GM18861 (cell line): ENCODE data around the gene YBX2.
"Not testable (repeated sequence)": the region's sequence is repeated elsewhere in the genome, so short reads cannot be mapped to it uniquely, and the experiment has no call there.

Experiments
- ATAC-seq: cut with Tn5 transposase; IDR thresholded peaks from one replicate; pipeline ENCODE4 v1.9.1; 2021; ENCODE audit not compliant: unreplicated experiment

YBX2 gene

GRCh38 chr17:7294614-7295153 lies at the start of gene YBX2:
TSS of gene YBX2 (minus strand) at chr17:7294639. CDS start at chr17:7294500, 139 bp downstream.
- no peak for ATAC-seq

DNA sequence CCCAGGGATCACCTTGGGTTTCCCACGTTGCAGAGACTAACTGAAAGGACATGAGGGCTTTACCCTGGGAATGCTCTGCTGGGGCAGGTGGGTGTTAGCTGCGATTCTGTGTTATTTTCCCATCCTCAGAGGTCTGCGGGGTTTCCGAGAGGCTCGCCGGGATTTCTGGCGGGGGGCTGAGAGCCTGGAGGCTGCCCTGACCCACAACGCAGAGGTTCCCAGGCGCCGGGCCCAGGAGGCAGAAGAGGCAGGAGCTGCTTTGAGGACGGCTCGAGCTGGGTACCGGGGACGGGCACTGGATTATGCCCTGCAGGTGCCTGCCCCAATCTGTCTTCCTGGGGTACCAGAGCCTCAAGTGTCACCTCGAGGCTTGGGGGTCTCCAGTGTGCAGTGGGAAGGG lies 48.8 kb upstream of the YBX2 start:
- no peak for ATAC-seq

- no peak for ATAC-seq
Observed at GRCh38 chr17:7341842-7342241, 47.4 kb upstream of the YBX2 start.

DNA sequence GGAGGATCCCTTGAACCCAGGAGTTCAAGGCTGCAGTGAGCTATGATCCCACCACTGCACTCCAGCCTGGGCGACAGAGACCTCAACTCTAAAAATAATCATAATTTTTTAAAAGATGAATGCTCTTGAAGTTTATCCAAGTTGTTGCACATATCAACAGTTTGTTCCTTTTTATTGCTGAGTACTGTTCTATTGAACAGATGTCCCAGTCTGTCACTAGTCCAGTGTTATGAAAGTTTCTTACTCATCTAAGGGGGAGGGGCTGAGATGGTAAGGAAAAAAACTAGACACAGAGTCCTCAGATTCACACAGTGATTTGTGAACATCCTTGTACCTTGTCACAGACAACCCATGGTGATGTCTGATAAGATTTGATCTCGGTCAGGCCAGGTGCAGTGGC lies 45.7 kb upstream of the YBX2 start:
- no peak for ATAC-seq

DNA sequence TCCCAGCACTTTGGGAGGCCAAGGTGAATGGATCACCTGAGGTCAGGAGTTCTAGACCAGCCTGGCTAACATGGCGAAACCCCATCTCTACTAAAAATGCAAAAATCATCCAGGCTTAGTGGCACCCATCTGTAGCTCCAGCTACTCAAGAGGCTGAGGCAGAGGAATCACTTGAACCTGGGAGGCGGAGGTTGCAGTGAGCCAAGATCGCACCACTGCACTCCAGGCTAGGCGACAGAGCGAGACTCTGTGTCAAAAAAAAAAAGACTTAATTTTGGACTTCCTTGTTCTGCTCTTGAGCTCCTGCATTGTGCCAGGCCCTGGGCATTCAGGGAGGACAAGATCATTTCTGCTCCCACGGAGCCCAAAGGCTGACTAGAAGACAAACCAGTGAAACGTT lies 43.2 kb upstream of the YBX2 start:
- not testable (repeated sequence) for ATAC-seq

GRCh38 chr17:7336240-7337175 lies 42.1 kb upstream of the YBX2 start, which contains the start of gene ACAP1:
TSS of gene ACAP1 (plus strand) at chr17:7336529. CDS start at chr17:7336735, 206 bp downstream.
- ATAC-seq = no peak

DNA sequence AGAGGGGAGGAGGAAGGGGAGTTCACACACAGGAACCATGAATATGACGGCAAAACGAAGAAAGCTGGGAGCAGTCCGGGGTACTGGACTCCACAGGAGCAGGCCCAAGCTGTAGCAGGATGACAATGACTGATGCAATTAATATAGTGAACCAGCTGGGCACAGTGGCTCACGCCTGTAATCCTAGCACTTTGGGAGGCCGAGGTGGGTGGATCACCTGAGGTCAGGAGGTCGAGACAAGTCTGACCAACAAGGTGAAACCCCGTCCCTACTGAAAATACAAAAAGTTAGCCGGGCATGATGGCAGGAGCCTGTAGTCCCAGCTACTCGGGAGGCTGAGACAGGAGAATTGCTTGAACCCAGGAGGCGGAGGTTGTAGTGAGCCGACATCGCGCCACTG lies 41.3 kb upstream of the YBX2 start:
- ATAC-seq = not testable (repeated sequence)

DNA sequence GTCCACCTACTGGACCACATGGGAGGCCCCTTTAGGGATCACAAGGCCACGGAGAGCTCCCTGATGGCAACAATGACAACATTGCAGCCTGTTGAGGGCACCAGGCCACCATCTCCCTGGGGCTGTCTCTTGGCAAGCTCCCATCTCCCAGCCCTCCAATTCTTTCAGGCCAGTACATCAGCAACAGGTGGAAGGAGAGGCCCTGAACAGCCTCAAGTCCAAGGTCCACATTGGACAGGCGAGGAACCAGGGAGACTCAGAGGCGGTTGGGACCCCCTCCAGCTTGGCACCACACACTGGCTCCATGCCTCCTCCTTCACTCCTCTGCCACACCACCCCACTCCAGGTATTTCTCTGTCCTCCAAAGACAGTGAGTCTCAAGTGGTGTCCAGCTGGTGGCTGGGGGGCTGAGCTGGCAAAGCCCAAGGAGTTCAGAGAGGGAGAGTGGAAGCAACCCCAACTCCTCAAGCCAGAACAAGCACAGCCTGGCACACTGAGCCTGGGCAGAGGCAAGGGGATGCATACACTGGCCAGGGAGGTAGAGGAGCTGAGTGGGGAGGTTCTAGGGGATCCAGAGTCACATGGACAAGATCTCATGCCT lies 40.6 kb upstream of the YBX2 start:
- ATAC-seq = no peak

DNA sequence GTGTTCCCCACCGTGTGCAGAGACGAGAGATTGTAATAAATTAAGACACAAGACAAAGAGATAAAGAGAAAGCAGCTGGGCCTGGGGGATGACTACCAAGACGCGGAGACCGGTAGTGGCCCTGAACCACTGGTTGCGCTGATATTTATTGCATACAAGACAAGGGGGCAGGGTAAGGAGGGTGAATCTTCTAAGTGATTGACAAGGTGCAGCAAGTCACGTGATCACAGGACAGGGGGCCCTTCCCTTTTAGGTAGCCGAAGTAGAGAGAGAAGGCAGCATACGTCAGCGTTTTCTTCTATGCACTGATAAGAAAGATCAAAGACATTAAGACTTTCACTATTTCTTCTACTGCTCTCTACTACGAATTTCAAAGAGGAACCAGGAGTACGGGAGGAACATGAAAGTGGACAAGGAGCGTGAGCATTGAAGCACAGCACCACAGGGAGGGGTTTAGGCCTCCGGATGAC lies 38.2 kb upstream of the YBX2 start:
- ATAC-seq = not testable (repeated sequence)

DNA sequence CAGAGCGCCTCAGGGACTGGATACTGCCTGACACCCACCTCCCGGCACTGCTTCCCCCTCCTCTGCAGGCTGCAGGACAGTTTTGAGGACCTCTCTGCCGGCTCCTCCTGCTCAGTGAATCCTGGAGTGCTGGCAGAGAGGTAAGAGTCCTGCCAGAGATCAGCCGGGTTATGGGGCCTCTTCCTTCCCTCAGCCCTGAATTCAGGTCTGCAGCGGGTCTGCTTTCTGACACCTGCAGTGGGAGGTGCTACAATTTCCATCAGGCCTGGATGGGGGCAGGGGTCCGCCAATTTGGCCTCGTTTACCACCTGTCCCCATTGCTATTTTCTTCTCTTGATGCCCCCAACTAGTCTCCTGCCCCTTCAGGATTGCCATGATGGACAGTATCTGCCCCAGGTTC lies 37.7 kb upstream of the YBX2 start:
- no peak for ATAC-seq

GRCh38 chr17:7330638-7331015 lies 36.2 kb upstream of the YBX2 start:
- no peak for ATAC-seq

- peak; percentile 25 for ATAC-seq
Observed at GRCh38 chr17:7329997-7330637, 35.7 kb upstream of the YBX2 start.

DNA sequence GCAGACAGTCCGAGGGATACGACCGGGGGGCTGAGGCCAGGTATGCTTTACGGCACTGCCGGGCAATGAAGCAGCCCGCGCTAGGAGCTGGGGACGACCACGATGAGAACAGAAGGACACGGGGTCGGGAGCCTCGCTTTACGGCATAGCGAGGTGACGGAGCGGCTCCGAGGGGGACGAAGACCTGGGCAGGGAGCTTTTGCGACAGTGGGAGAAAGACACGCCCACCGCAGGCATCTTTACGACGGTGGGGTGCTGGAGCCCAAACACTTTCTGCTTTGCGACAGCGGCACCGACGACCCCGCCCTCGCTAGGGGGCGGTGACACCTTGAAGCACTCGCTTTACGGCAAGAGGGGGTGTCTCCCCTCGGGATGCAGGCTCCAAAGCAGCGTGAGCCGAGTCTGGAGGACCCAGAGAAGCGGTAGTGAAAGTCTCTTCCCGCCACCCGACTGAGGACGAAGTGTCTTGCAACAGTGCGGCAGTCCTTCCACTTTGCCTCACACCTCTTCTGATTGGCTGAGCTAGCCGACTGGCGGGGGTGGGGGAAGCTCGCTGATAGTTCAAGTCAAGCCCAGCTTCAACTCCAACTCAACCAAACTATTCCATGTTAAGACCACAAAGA lies 35.0 kb upstream of the YBX2 start:
- peak; percentile 54 for ATAC-seq

DNA sequence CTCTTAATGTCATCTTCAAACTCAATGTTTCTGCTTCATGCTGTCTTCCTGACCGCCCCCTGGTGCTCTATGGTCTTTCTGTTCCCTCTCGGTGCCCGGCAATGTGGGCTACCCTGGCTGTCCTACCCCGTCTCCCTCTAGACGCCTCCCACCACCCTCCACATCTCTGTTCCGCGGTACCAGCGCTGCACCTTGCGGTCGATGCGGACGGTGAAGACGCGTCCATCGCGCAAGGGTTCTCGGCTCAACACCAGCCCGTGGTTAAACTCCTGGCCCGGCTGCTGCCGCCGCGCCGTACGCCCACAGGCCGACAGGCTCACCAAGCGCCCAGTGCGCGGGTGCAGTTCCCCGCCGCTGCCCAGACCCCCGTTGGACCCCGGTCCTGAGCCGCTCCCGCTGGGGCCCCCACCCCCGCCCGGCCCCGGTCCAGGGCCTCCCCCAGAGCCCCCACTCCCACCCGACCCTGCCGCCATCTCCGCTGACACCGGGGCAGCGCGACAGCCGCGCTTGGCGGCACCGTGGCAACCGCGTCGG lies 34.5 kb upstream of the YBX2 start, which contains the start of gene NEURL4:
Gene NEURL4, minus strand, starts transcription at position 496 of the 534 bp plus-strand sequence. Its CDS starts 23 bp downstream, at position 473.
- no peak for ATAC-seq

DNA sequence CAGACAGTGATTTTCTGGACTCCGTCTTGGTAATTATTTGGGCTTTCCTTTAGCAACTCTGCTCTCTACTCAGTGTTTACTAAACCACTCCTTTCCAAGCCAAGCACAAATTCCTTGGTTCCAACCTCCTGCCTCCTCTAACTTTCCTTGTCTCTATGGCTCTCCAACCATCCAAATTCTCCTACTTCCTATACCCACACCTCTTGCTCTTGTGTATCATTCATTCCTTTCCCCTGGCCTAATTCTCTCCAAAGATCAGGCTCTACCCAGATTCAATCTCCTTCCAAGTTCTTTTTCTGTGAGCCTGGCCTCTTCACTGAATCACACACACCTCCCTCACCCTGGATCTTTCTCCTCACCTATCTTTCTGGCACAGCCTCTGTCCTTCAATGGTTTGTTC lies 33.6 kb upstream of the YBX2 start:
- ATAC-seq = no peak

GRCh38 chr17:7327501-7327900 lies 33.1 kb upstream of the YBX2 start:
- no peak for ATAC-seq

DNA sequence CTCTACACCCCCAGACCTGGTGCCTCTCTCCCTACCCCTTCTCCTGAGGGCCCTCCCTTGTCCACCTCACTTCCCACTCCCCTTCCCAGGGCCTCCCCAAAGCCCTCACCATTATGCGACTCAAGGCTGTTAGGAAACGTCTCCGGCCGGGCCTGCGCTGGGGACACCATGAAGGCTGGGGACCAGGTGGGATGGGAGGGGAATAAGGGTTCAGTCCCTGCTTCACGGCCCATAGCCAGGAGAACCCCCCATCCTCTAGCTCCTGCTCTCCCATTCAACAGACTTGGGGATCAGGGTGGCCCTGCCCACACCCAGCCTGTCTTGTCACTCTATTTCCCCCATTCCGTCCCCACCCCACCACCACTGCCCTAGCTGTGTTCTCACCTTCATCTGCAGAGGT lies 32.6 kb upstream of the YBX2 start:
- ATAC-seq = no peak

DNA sequence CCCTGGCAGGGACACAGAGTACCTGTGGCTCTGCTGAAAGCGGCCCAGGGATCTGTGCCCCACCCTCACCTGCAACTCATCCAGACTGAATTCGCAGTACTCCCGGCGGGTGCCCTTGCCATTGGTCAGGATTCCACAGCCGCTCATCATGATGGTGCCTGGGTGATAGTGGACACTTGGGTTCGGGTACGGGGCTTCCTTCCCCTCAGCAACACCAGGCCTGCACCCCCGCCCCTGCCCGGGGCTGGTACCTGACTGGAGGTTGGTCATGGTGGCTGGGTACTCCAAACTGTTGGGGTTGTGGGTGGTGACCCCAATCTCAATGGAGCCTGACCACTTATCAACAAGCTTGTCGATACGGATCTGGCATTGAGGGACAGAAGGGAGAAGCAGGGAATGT lies 31.7 kb upstream of the YBX2 start:
- ATAC-seq = no peak

- ATAC-seq = no peak
Observed at GRCh38 chr17:7325031-7325528, 30.6 kb upstream of the YBX2 start.

GRCh38 chr17:7324438-7324779 lies 30.0 kb upstream of the YBX2 start:
- no peak for ATAC-seq
